GM19395 (cell line): ENCODE measurements around the gene MEF2A.

Experiments
- ATAC-seq: cut with Tn5 transposase; IDR thresholded peaks from one replicate; pipeline ENCODE4 v1.9.1; 2021; ENCODE audit warnings: mild to moderate bottlenecking, moderate library complexity; ENCODE audit not compliant: unreplicated experiment

Gene MEF2A

GRCh38 chr15:99562238-99562637 is 3.5 kb upstream of the MEF2A start:
- ATAC-seq: no peak

- peak; percentile 44 for ATAC-seq
These were observed 1.3 kb upstream of the MEF2A start for GRCh38 chr15:99564221-99565048.

- peak; percentile 47 for ATAC-seq
These were observed 810 bp upstream of the MEF2A start for GRCh38 chr15:99565049-99565298.

- ATAC-seq: no peak
These were observed 543 bp downstream of the MEF2A start for GRCh38 chr15:99566157-99566897.

GRCh38 chr15:99568625-99569352 is 3.0 kb downstream of the MEF2A start:
- ATAC-seq: no peak

- no peak for ATAC-seq
These were observed 5.5 kb downstream of the MEF2A start for GRCh38 chr15:99571299-99571698.

GRCh38 chr15:99574048-99574447 is 8.3 kb downstream of the MEF2A start:
- no peak for ATAC-seq

GRCh38 chr15:99574502-99574901 is 8.7 kb downstream of the MEF2A start:
- ATAC-seq: no peak

- peak; percentile 77 for ATAC-seq
These were observed 13.0 kb downstream of the MEF2A start for GRCh38 chr15:99578809-99579208.

- ATAC-seq: no peak
These were observed 14.3 kb downstream of the MEF2A start for GRCh38 chr15:99580076-99580475.

GRCh38 chr15:99582508-99582960 is 16.8 kb downstream of the MEF2A start:
- no peak for ATAC-seq

GRCh38 chr15:99584081-99584600 is 18.4 kb downstream of the MEF2A start:
- no peak for ATAC-seq

- ATAC-seq: no peak
These were observed 20.3 kb downstream of the MEF2A start for GRCh38 chr15:99586121-99586520.

GRCh38 chr15:99589801-99590200 is 24.0 kb downstream of the MEF2A start:
- ATAC-seq: no peak

GRCh38 chr15:99590913-99591646 is 25.3 kb downstream of the MEF2A start:
- ATAC-seq: no peak

- ATAC-seq: no peak
These were observed 26.5 kb downstream of the MEF2A start for GRCh38 chr15:99592145-99592791.

GRCh38 chr15:99593070-99593469 is 27.3 kb downstream of the MEF2A start:
- ATAC-seq: no peak

- ATAC-seq: no peak
These were observed 29.1 kb downstream of the MEF2A start for GRCh38 chr15:99594916-99595315.

GRCh38 chr15:99598296-99598695 is 32.5 kb downstream of the MEF2A start:
- no peak for ATAC-seq

- no peak for ATAC-seq
These were observed 38.0 kb downstream of the MEF2A start for GRCh38 chr15:99603828-99604227.
